NCI-H460 (cell line): ENCODE data around the gene RPL18. TPM values are rescaled to one million over a fixed set of nuclear protein-coding genes. Genes with fewer than 3 reads are reported as not detected.
"Not testable (repeated sequence)": the region's sequence is repeated elsewhere in the genome, so short reads cannot be mapped to it uniquely, and the experiment has no call there.

Source experiments
- DNase-seq: peaks from one replicate; pipeline ENCODE4 v3.0.0-alpha.2; 2016; ENCODE audit warnings: low read depth; ENCODE audit errors: extremely low read depth
- total RNA-seq: library from RNA; depleted of rRNA; stranded (reverse); fragments of >200 nt; shearing (Covaris generic); gene quantifications from 2 replicates; pipeline ENCODE4 v1.2.3, GENCODE V29; 2014

Gene RPL18
- total RNA-seq, 1 experiment from 2014 or later, result 1,488 TPM

DNA sequence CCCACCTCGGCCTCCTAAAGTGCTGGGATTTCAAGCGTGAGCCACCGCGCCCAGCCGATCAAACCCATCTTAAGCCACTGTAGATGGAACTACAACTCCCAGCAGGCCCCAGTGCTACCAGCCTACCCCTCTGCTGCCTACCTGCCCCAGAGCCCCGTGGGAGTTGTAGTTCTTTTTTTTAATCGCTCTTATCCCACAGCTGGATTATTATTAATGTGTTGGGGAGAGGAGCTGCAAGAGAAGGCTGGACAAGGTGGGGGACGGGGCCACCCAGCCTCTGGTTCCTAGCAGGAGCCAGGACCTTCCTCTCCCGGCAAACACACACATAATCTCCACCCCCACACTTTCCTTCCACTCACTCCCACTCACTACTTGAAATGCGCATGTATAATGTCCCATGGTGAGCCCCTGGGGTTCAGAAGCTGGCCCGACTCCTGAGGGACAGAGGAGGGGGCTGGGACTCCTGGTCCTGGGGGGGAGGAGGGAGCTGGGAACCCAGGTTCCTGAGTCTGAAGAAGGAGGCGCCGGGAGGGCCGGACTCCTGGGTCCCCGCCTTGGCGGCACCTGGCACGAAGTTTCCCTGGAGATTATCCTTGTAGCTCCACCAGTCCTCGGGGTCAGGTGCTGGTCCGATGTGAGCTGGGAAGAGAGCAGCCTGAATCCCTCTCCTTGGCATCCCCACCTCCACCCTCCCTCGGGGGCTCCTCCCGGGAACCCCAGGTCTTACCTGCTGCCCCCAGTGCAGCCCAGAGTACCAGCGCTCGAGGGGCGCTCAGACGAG is 26.1 kb upstream of the RPL18 start:
- DNase-seq, result no peak

DNA sequence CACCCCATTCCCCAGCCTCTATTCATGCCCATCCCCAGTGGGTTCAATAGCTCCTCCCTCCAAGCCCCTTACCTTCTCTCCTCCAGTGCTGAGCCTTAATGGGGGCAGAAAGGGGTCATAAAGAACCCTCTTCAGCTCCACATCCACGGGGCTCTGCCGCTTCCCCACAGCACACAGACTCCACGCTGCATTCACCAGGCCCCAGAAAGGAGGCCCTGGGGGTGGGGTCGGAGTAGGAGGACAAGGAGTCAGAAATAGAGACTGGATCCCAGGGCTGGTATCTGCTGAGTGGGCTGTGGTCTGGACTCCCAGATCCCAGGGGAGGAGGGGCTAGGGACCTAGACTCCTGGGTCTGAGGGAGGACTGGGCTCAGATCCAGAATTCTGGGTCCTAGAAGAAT is 25.4 kb upstream of the RPL18 start:
- no peak for DNase-seq

DNA sequence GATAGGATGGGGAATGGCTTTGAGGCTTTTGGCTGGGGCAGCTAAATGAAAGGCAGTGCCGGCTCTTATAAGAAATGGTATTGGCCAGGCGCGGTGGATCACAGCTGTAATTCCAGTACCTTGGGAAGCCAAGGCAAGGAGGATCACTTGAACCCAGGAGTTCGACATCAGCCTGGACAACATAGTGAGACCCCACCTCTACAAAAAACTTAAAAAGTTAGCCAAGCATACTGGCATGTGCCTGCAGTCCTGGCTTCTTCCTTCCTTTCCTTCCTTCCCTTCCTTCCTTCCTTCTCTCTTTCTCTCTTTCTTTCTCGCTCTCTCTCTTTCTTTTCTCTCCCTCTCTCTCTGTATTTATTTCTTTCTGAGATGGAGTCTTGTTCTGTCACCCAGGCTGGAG is 23.9 kb upstream of the RPL18 start:
- no peak for DNase-seq

DNA sequence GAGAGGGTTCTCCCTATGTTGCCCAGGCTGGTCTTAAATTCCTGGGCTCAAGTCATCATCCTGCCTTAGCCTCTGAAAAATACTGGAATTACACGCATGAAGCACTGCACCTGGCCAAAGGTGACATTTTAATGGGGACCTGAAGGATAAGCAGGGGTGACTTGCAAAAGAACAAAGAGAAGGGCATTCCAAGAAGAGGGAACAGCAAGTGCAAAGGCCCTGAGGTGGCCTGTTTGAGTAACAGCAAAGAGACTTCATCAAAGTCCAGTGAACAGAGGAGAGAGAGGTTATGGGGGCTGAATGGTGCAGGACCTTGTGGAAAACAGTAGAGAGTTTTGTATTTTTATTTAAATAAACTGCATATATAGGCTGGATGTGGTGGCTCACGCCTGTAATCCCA is 22.9 kb upstream of the RPL18 start:
- no peak for DNase-seq

DNA sequence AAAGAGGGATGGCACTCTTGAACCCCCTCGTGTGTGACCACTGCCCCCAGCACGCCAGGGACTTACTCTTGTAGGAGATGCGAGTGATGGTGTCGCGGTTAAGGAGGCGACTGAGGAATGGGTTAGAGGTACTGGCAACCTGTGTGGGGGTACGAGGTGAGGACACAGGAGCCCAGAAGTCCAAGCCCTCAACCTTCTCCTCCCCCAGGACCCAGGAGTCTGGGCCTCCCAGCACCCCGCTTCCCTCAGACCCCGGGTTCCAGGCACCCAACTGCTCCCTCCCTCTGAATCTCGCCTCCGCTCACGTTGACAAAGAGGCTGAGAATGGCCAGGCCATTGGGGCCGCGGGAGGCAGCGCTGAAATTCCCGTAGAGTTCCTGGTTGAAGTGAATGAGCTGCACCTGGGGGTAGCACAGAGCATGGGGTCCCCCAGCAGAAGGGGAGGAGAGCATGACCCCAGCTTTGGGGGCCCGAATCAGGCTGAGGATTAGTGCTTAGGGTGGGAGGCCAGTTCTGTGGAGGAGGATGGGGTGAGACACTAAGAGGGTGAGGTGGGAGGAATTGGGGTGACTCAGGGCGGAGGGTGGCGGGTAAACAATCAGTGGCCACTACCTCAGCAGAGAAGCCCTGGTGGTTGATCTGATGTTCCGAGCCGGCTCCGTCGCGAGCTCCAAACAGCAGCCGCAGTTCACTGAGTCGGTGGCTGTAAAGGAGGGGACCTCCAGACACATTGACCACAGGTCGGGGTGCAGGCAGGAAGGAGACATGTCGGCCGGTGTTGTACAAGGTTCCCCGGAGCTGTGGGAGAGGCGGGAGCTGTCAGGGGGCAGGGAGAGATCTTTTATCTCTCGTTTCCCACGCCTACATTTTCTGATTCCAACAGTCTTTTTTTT is 20.8 kb upstream of the RPL18 start:
- DNase-seq, result no peak

- DNase-seq, result no peak
Measured at GRCh38 chr19:48638831-48639381, 19.9 kb upstream of the RPL18 start.

DNA sequence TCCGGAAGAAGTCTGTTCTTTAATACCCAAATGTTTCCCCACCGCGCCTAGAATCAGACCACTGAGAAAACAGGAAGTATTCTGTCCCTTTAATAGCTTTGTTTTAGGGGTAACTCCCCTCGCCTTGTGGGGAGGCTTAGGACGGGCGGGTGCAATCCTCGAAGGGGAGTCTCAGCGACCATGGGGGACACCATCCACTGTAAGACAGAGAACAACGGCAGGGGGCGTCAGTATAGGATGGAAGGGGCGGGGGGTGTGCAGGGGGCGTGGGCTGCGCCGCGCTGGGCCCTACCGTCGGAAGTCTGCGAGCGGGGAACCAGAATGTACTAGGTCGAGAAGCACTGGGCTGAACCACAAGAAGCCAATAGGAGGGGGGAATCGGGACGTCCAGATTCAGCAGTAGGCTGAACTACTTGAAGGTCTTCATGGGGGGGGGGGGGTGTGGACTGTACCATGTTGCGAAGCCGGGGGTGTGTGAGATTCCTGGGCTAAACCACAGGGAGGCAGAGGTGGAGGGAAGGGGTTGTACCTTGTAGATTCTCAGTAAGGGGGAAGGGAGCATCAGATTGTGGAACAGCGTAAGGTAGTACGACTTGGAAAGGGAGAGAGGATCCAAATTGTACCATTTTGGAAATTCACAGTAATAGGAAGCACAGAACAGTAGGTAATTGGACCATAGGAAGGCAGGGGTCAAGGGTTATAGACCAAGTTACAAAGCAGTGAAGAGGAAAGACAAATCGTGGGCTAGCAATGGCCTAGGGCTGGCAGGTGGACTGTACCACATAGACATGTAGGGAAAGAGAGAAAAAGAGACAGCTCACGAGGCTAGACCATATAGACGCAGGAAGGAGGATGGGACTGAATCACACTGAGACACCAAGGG is 19.2 kb upstream of the RPL18 start:
- peak; percentile 71 for DNase-seq

- DNase-seq, result peak; percentile 93
Measured at GRCh38 chr19:48637449-48637947, 18.5 kb upstream of the RPL18 start.

- DNase-seq, result no peak
Measured at GRCh38 chr19:48636859-48637448, 18.0 kb upstream of the RPL18 start, which contains the start of gene DBP. TSS of gene DBP (minus strand) at chr19:48637379. CDS start at chr19:48636994, 385 bp downstream.

- no peak for DNase-seq
Measured at GRCh38 chr19:48635966-48636858, 17.2 kb upstream of the RPL18 start.

DNA sequence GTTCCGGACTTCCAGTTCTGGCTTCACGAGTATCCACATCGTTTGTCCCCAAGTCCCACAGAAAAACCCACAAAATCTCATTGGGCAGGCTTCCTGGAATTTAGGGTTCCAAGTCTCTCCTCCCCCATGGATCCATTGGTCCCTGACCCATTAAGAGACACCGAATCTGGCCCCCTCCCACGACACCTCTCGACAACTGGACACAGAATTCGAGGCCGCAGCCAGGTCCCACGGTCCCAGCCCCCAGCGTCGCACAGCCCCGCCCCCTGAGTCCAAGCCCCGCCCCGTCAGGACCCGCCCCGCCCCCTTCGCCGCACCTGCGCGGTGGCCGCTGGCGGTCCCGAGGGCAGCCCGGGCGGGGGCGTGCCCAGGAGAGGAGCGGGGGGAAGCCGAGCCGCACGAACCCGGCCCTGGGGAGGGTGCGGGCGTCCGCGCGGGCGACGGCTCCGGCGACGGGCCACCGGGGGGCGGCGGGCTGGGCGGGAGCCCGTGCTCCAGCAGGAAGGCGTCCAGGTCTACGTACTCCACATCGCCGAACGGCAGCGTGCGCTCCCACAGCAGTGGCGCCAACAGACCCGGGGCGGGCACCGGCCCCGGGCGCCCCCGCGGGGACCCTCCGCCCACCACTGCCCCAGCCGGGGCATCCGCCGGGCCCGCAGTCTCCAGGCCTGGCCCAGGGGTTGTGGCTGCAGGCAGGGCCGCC is 16.4 kb upstream of the RPL18 start:
- DNase-seq, result no peak

- DNase-seq, result peak; percentile 87
Measured at GRCh38 chr19:48634424-48635262, 15.7 kb upstream of the RPL18 start.

DNA sequence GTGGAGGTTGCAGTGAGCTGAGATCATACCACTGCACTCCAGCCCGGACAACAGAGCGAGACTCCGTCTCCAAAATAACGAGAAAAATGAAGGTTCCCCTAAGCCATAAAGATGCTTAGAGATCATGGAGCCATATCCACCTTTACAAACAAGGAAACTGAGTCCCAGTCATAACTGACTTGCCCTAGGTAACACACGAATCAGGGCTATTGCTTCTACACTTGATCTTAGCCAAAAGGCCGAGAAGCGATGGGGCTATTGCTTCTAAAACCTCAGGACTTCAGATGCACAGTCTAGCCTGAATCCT is 15.0 kb upstream of the RPL18 start:
- DNase-seq, result no peak

- DNase-seq, result no peak
Measured at GRCh38 chr19:48633148-48634035, 14.4 kb upstream of the RPL18 start.

DNA sequence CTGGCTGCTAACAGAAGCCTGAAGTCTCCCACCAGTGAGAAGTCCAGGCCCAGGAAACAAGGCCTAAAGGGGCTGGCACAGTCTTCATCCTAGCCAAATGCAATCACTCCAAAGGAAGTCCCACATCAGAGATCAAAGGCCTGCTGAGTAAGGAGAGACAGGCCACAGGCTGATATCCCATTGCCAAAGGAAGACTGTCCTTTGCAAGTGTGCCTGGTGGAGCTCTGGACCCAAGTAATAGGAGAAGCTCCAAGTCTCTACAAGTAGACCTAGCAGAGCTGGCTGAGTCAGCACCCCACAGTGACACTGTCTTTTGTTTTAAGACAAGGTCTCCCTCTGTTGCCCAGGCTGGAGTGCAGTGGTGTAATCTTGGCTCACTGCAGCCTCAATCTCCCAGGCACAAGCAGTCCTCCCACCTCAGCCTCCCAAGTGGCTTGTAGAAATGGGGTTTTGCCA is 13.7 kb upstream of the RPL18 start:
- DNase-seq, result no peak

DNA sequence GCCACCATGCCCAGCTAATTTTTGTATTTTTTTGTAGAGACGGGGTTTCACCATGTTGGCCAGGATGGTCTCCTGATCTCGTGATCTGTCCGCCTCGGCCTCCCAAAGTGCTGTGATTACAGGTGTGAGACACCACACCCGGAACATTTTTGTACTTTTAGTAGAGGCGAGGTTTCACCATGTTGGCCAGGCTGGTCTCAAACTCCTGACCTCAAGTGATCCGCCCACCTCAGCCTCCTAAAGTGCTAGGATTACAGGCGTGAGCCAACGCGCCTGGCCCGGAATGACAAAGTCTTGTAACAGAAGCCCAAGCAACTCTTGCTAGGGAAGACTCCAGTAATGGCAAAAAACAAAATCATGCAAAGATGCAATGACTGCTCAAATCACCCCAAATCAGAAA is 13.3 kb upstream of the RPL18 start:
- DNase-seq, result not testable (repeated sequence)
